ACC112 (cell line): ENCODE measurements around the gene SEC14L5.

Source experiments
- H2AFZ ChIP-seq: fragments of 200-600 bp; sonication (generic); one replicate; pipeline ENCODE4 v1.6.0; 2017; ENCODE audit warnings: antibody characterized with exemption, low read length; ENCODE audit not compliant: unreplicated experiment
- H3K27ac ChIP-seq: fragments of 200-600 bp; sonication (generic); 2 replicates; pipeline ENCODE4 v1.5.1; 2014; ENCODE audit warnings: low read depth, mild to moderate bottlenecking, antibody characterized with exemption, low read length, moderate library complexity
- H3K27me3 ChIP-seq: fragments of 200-600 bp; sonication (generic); 2 replicates; pipeline ENCODE4 v1.6.1; 2014; ENCODE audit warnings: mild to moderate bottlenecking, antibody characterized with exemption, low read length, moderate library complexity, mixed read lengths; ENCODE audit not compliant: insufficient read depth
- H3K36me3 ChIP-seq: fragments of 200-600 bp; sonication (generic); 2 replicates; pipeline ENCODE4 v1.6.1; 2016; ENCODE audit warnings: mild to moderate bottlenecking, antibody characterized with exemption, low read length, moderate library complexity, mixed read lengths; ENCODE audit not compliant: insufficient read depth
- H3K4me1 ChIP-seq: fragments of 200-600 bp; sonication (generic); one replicate; pipeline ENCODE4 v1.6.1; 2016; ENCODE audit warnings: low read length, mixed read lengths; ENCODE audit not compliant: insufficient read depth, unreplicated experiment, control insufficient read depth
- H3K4me3 ChIP-seq: fragments of 200-600 bp; sonication (generic); 2 replicates; pipeline ENCODE4 v1.5.1; 2014; ENCODE audit warnings: mild to moderate bottlenecking, low read depth, low read length
- H3K79me2 ChIP-seq: fragments of 200-600 bp; sonication (generic); one replicate; pipeline ENCODE4 v1.6.0; 2016; ENCODE audit warnings: low read length; ENCODE audit not compliant: control insufficient read depth, unreplicated experiment, insufficient read depth

Gene SEC14L5

DNA sequence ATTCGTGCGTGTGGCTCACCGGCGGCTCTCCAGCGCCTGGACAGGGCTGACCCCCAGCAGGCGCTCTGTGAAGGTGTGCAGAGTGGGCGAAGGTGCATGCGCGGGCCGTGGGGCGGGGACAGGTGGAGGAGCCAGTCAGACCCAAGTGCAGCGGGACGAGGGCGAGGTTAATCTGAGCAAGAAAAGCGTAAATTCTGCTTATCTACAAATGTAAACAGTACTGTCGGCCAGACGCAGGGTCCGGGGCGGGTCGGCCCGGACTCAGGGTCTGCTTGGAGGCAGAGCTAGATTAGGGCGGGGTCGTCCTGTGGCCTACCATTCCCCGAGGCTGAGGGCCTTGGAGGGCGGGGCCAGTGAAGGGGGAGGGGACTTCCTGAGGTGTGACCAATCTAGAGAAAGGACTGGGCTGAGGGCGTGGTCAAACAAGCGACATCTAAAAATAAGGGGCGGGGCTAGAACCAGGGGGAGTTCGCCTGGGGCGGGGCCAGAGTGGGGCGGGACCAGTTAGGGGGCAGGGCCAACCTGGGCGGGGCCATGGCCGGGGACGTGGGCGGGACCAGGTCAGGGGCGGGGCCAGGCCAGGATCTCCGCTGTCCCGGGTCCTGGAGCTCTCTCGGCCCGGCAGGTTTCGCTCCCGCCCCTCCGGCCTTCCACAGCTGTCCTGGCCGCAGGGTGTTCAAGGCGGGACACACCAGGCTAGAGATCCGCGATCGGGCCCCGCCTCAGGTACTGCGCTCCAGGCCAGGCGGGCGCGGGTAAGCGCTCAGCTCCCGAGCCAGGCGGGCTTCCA lies at the start of gene SEC14L5:
Gene SEC14L5, plus strand, starts transcription at position 611 of the 790 bp plus-strand sequence. CDS start 994 bp downstream, outside the sequence.
- Histone ChIP-seq H3K27me3 (peaks cover 29% of the 10 kb centered on the region), H3K27ac (no peak within 1 kb of the TSS), H3K4me1 (peaks cover 7% of the 10 kb centered on the region), H2AFZ (peak within 1 kb of the TSS; percentile 65), H3K79me2 (no peaks in the 10 kb centered on the region), H3K4me3 (peak within 1 kb of the TSS; percentile 72), H3K36me3 (no peaks in the 10 kb centered on the region)

DNA sequence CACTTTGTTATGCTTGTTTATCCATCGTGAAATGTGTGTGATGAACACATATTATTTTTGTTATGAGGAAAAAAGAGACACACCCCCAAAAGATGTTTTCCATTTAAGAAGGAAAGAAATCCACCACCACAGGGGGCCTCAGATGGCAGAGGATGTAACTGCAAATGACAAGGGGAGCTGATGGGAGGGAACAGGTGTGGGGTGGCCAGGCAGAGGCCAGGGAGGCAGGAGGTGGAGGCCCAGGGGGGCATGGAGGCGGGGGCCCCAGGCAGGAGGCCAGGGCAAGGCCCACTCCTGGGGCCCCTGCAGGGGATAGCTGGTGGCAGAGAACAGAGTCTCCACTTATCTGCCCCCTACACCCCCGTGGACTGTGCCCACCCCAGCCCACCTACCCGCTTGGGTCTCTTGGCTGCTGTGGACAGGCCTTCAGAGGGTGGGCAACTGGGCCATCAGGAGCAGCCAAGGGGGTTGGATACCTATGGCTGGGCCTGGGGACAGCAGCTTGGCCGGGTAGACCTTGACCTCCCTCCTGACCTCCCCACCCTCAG lies 49.2 kb upstream of the SEC14L5 start:
- Histone ChIP-seq H3K27me3 (no peaks in the 10 kb centered on the region), H3K4me1 (no peaks in the 10 kb centered on the region), H3K27ac (no peak overlapping the region), H3K36me3 (no peaks in the 10 kb centered on the region), H3K79me2 (no peaks in the 10 kb centered on the region), H3K4me3 (no peak overlapping the region), H2AFZ (no peak overlapping the region)

DNA sequence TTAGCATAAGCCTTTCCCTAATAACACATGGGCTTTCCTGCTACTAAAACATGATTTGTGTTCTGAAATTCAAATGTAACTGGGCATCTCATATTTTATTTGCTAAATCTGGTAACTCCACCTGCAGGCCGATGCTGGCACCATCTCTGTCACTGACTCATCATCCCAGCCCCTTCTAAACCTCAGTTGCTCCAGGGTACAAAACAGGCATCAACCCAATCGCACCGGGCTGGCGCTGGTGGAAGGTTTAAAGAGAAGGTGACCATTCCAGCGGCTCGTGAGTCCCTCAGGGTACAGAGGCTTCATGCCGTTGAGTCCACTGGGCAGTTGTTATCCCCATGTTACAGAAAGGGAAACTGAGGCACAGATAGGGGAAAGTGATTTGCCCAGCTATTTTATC lies 48.3 kb upstream of the SEC14L5 start:
- H3K27ac ChIP-seq: no peak overlapping the region
- H3K79me2 ChIP-seq: no peaks in the 10 kb centered on the region
- peaks cover 1% of the 10 kb centered on the region for H3K4me1 ChIP-seq

DNA sequence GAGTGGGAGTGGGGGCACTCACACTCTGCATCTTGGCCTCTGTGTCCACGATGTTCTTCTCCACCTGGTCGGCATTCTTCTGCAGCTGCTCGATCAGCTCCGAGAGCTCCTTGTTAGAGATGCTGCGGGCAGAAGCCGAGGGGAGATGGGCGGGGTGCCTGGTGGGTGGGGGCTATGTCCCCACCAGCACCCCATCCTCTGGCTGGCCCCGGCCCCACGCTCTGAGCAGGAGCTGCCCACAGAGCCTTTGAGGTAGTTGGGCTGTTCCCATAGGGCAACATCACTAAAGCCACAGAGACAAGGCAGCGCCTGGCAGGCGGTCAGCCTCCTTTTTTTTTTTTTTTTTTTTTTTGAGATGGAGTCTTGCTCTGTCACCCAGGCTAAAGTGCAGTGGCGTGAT lies 47.3 kb upstream of the SEC14L5 start:
- Histone ChIP-seq H3K4me1 (peaks cover 9% of the 10 kb centered on the region), H3K4me3 (no peak overlapping the region), H2AFZ (no peak overlapping the region), H3K27ac (no peak overlapping the region), H3K27me3 (no peaks in the 10 kb centered on the region), H3K36me3 (no peaks in the 10 kb centered on the region), H3K79me2 (no peaks in the 10 kb centered on the region)

More for the DNA sequence above, 48.3 kb upstream of the SEC14L5 start:
- H3K4me3 ChIP-seq: no peak overlapping the region
- no peak overlapping the region for H2AFZ ChIP-seq
- no peaks in the 10 kb centered on the region for H3K36me3 ChIP-seq
- no peaks in the 10 kb centered on the region for H3K27me3 ChIP-seq

DNA sequence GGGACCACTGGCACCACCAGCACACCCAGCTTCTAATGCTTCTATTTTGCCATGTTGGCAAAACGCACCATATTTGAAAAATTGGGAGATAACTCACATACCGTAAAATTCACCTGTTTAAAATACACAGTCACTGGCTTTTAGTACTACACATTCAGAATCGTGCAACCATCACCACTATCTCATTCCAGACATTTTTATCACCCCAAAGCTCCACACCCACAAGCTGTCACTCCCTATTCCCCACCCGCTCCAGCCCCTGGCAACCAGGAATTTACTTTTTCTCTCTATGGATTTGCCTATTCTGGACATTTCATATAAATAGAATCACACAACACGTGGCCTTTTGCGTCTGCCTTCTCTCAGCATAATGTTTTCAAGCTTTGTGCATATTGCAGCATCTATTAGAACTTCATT lies 46.2 kb upstream of the SEC14L5 start:
- Histone ChIP-seq H3K79me2 (no peaks in the 10 kb centered on the region), H3K27ac (no peak overlapping the region), H3K27me3 (no peaks in the 10 kb centered on the region), H3K4me3 (no peak overlapping the region), H2AFZ (no peak overlapping the region), H3K4me1 (peaks cover 14% of the 10 kb centered on the region), H3K36me3 (no peaks in the 10 kb centered on the region)

DNA sequence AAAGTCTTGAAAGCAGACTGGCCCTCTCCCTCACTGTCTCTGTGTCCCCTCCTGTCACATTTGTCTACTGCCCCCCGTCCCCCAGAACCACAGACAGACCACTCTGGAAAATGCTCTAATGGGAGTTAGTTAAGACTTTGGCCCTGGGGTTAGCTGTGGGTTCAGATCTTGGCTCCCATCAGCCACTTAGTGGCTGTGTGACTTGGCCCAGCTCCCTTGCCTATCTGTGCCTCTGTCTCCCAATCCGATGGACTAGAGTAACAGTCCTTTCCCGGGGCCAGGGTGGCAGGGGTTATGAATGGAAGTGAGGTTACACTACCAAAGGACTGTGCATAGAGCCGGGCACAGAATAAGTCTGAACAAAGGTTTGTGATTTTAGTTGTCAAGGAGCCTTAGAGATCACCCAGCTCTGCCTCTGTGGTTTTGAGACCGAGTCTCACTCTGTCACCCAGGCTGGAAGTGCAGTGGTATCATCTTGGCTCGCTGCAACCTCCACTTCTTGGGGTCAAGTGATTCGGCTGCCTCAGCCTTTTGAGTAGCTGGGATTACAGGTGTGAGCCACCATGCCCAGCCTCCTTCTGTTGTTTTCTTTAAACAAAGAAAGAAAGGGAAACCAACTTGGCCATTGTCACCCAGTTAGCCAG lies 44.9 kb upstream of the SEC14L5 start:
- peaks cover 21% of the 10 kb centered on the region for H3K4me1 ChIP-seq
- no peak overlapping the region for H2AFZ ChIP-seq
- H3K4me3 ChIP-seq: no peak overlapping the region
- no peaks in the 10 kb centered on the region for H3K36me3 ChIP-seq
- no peaks in the 10 kb centered on the region for H3K27me3 ChIP-seq
- no peaks in the 10 kb centered on the region for H3K79me2 ChIP-seq
- H3K27ac ChIP-seq: no peak overlapping the region

DNA sequence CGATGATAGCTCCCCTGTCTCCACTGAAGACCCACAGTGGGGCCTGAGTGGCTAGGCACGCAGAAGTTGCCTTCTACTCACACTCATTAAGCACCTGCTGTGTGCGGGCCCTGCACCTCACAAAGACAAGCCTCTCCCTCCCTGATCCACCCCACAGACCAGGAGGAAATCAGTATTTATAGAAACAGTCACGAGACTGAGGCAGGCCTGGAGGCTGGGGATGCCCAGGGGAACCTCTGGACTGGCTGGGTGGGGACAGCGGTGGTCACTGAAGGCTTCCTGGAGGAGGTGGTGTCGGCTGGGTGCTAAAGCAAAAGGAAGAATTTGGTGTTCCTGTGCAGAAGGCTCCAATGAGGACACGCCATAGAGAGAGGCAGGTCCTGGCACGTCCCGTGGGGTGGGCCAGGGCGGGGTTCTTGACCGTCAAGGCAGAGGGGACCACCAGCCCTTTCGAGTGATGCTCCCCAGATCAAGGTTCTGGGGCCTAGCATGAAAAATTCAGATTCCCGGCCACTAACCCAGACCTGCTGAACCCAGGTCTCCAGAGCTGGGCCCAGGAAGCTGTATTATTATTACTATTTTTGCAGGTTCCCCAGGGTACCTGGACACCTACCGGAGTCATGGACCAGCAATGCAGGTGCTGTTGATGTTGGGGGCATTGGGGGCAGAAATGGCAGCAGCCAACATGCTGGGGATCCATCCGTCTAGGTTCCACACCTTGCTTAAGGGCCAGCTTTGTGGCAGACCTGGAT lies 44.2 kb upstream of the SEC14L5 start:
- Histone ChIP-seq H2AFZ (no peak overlapping the region), H3K4me1 (peaks cover 21% of the 10 kb centered on the region), H3K27me3 (no peaks in the 10 kb centered on the region), H3K4me3 (no peak overlapping the region), H3K79me2 (no peaks in the 10 kb centered on the region), H3K36me3 (no peaks in the 10 kb centered on the region), H3K27ac (no peak overlapping the region)

DNA sequence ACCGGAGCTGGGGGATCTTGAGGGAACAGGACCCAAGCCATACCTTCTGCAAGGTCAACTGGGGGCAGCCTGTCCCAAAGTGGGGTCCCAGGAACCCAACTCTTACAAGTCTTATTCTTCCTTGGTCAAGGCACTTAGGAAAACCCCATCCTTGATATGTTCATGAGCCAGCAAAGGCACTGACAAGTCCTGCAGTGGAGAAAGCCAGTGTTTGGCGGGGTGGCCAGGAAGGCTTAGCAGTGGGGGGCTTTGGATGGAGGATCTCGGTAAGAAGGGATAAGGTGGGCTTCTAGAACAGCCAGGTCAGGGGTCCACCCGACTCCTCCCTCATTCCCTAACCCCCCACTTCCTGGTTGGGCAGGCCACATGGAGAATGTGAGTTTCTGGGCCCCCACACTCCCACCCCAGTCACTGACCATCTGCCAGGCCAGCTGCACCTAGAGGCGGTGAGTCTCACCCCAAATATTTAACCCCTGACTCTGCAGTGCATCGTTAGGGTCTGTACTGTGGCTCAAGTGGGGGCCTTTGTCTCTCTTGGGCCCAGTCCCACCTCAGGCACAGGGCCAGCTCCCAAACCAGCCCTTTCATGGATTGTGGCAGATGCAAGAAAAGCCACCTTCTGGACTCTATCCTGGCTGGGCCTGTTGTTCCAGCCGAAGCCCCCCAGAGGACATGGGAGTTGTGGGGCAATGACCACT lies 43.5 kb upstream of the SEC14L5 start:
- Histone ChIP-seq H3K27ac (peak overlapping the region; percentile 50; the same call in 1 of the 2 replicates), H3K36me3 (no peaks in the 10 kb centered on the region), H3K27me3 (no peaks in the 10 kb centered on the region), H2AFZ (no peak overlapping the region), H3K79me2 (no peaks in the 10 kb centered on the region), H3K4me3 (no peak overlapping the region), H3K4me1 (peaks cover 21% of the 10 kb centered on the region)

DNA sequence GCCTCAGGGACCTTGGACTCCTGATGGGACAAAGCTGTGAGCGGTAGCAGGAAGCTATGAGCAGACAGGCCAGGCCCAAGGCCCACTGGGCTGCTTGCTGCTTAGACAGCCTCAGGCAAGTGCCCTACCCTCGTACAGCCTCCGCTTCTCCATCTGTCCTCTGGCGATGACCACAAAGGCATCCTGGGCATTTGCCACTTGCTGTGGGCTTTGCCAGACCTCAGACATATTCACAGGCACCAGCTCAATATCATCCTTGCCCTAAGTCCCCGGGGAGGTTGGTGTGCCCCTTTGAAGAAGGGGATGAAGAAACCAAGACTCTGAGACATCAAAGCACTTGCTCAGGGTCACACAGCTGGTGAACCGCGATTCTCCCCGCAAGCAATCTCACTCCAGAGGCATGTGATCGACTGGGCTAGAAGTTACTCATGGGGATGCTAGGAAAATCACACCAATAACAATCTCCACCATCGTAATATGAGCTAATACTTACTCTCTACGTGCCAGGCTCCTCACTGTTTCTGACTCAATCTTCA lies 42.8 kb upstream of the SEC14L5 start:
- Histone ChIP-seq H3K27me3 (no peaks in the 10 kb centered on the region), H3K36me3 (no peaks in the 10 kb centered on the region), H3K27ac (peak overlapping the region; percentile 78), H3K4me3 (no peak overlapping the region), H3K4me1 (peaks cover 21% of the 10 kb centered on the region), H2AFZ (no peak overlapping the region), H3K79me2 (no peaks in the 10 kb centered on the region)

DNA sequence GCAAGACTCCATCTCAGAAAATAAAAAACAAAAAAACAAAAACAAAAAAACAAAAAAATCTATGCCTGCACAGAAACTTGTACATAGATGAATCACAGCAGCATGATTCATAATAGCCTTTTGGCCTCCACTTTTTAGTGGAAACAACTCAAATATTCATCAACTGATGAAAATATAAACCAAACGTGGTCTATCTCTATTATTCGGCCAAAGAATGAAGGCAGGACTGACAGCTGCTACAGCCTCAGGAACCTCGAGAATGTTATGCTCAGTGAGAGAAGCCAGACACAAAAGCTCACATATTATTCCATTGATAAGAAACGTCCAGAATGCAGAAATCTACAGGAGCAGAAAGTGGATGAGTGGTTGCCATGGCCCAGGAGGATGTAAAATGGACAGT lies 41.0 kb upstream of the SEC14L5 start:
- Histone ChIP-seq H3K79me2 (no peaks in the 10 kb centered on the region), H2AFZ (no peak overlapping the region), H3K36me3 (no peaks in the 10 kb centered on the region), H3K4me1 (peaks cover 21% of the 10 kb centered on the region), H3K4me3 (no peak overlapping the region), H3K27ac (peak overlapping the region; percentile 61), H3K27me3 (no peaks in the 10 kb centered on the region)
